GOT3 (cell line): ENCODE results near the gene YWHAH.

Experiments used
- DNase-seq: peaks from one replicate; lab custom pipeline; 2025; ENCODE audit warnings: mixed read lengths; lab: John Stamatoyannopoulos, UW

The YWHAH gene

DNA sequence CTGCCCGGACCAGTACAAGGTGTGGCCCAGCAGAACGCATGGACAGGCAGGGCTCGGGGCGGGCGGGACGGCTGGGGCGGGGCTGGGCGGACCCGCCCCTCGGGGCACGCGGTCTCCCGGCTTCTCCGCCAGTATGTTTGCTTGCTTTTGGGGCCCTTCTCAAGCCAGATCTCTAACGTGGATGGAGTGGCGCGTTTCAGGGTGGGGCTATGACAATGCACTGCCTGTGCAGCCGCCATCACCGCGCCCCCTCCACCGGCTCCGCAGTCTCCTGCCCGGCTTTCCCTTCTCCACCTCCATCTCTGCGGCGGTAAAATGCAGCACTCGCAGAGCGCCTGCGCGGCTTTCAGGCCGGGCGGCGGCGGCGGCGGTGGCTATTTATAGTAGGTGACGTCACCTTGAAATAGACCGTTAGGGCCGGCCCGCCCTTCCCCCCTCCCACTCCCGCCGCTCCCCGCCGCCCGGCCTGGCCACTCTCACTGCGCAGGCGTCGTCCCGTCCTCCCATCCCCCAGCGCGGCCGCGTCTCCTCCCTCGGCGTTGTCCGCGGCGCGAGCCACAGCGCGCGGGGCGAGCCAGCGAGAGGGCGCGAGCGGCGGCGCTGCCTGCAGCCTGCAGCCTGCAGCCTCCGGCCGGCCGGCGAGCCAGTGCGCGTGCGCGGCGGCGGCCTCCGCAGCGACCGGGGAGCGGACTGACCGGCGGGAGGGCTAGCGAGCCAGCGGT lies at the start of gene YWHAH:
Gene YWHAH, plus strand, starts transcription at position 558 of the 722 bp plus-strand sequence. CDS start 199 bp downstream, outside the sequence.
- DNase-seq: peak; percentile 90

DNA sequence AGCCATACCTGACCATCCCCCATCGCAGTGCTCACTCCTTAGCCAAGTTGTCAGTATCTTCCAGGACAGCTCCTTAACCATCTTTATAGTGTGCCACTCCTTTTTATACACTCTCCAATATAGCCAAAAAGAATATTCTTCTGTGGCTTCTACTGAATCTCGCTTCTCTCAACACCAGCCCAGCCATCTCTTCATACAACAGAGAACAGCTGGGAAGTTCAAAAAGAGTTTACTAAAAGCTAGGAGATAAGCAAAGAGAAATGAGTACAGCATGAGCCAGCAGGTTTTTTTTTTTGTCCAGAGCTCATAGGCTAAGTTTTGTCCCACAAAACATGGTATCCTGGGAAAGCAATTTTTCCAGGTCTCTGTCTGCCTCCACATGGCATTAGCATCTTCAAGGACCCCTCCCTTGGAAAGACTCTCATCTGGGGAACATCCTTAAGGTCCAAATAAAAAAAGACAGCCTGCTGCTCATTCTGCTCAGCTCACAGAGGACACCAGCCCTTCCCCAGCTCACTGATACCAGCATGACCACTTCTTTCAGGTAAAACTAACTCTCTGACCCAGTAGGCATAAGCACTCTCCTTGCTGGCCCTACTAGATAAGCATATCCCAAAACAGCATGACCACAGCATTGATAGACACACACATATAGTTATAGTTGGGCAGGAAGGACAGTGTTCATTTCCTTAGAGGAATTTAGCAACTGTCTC lies 48.8 kb upstream of the YWHAH start:
- no peak for DNase-seq

DNA sequence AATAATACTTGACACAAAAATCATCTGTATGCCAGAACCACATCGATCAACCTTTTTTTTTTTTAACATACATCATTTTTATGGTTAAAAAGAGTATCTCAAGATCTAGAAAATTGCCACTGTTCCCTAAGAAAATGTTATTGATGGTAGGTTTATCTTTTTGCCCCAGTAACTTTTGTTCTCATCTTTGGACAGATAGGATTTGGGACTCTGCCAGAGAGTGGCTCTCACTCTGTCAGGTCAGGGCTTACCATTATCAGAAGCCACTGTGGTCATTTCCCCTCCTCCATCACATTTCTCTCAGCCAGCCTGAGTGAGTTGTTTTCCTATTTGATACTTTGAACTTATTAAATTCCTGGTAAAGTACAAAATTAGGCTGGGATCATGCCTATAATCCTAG lies 47.9 kb upstream of the YWHAH start:
- DNase-seq: no peak

DNA sequence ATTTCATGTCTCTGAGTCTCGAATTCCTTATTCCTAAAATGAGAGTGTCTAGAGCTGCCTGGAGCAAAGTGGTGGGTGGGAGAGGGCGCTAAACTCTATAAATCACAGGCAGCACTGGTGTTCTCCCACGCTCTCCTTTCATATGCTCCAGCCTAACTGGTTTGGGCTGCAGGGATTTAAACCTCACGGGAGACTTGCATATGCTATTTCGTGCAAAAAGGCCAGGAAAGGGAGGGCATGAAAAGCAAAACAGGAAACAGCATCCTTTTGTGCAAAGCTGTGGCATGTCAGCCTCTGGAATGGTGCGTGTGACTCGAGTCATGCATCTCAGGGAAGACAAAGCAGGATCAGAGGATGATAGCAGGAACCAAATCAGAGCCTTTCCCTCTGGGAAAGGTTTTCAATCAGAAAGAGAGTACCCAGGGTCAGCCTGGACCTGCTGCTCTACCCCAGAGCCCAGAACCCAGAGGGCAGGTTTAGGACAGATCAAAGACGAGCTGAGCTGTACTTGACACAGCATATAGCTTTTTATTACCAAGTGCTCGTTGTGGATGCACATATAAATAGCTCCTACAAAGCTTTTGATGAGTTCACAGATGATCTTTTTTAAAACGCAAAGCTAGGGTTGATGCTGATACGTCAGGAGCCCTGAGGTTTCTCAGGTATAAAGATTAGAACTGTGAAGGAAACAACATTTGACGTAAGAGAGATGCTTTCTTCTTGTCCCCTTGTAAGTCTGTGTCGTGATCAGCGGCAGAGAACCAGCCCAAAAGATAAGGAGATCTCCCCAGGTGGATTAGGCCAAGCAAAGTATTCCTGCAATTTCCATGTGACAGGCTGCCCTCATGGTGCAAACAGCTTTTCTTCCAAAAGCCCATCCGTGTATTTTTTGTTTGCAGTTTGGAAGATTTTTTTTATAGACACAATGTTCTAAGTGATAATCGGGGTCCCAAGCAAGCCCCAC lies 46.2 kb upstream of the YWHAH start:
- DNase-seq: no peak

DNA sequence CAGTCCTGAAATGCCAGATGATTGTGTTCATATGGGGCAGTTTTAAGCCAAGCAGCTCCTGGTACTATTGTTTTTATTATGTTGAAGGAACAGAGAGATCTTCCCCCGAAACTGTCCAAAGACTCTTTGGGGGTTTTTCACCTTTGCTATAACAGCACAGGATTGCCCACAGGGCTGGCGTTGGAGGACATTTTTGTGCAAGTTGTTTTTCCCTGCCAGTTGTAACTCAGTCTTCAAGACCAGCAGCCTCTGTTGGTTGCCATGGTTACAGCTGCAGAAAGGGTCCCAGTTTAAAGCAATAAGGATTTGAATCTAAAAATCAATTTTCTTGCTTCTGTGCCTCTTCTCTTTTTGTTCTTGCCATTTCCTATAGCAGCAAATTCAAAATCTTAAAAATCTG lies 45.4 kb upstream of the YWHAH start:
- no peak for DNase-seq

DNA sequence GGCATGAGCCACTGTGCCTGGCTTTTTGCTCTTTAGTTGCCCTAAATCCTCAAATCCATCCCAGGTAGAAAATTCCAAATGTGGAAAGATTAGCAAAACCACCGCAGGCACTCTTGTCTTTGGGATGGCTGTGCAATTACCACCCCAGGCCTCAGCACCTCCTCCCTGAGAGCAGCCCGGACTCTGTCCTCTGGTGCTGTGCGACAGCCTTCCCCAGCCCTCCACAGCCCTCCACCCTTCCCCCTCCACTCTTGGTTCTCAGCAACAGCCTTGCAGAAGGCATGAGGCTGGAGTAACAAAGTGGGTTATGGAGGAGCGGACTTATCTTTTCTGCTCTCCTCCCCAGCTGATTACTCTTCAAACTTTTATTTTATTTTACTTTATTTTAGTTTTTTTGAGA lies 44.7 kb upstream of the YWHAH start:
- DNase-seq: no peak

DNA sequence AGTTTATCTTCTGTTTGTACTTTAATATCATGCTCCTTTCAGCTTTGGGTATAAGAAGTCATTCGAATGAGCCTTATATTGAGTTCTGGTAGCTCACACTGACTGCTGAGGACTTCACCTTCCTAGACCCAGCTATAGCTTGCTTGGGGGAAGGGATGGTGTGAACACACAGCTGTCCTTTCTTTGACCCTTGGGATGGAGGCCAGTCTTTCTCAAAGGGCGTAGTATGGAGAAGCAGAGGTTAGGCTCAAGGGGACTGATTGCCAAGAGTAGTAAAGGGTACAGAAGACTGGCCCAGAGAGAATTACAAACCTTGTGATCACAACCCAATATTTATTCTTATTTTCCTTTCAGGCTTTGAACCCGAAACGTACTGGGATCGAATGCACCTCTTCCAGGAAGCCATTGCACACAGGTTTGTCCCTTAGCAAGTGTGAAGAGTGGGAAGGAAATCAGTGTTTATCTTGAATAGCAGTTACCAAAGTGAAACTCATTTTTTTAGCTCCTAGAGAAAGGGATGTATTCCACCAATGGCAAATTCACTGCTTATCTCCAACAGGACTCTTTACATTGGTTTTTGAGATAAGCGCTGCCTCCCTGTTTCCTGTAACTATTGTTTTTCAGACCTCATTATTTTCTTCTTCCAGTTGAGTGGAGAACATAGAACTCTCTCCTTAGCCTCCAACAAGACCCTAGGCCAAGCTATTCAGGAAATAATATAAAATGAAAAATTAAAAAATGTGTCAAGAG lies 42.8 kb upstream of the YWHAH start:
- DNase-seq: no peak

DNA sequence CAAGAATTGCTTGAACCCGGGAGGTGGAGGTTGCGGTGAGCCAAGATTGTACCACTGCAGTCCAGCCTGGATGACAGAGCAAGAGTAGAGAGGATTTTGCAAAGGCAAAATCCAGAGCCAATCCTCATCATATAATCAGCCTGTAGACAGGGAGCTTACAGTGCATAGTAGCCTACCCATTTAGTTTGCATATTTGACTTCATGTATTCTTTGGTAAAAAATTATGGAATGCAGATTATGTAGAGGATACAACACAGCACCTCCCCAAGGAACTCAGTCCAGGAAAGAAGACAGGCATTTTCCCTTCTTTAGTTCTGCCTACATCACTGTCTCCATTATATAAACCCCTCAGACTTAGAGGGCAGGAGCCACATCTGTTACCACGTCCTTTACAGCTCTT lies 39.7 kb upstream of the YWHAH start:
- DNase-seq: no peak

DNA sequence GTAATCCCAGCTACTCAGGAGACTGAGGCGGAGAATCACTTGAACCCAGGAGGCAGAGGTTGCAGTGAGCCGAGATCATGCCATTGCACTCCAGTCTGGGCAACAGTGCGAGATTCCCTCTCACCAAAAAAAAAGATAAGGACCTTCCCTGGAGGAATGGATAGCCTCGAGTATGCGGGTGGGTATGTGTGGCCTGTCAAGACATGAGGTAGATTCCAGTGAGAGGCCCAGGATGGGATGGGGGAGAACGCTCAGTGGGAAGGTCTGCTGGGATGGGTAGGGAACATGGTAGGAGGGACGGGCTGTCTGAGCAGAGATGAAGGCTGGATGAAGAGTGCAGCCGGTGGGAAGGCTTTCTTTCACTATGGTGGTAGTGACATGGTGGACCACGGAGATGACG lies 39.0 kb upstream of the YWHAH start:
- no peak for DNase-seq

DNA sequence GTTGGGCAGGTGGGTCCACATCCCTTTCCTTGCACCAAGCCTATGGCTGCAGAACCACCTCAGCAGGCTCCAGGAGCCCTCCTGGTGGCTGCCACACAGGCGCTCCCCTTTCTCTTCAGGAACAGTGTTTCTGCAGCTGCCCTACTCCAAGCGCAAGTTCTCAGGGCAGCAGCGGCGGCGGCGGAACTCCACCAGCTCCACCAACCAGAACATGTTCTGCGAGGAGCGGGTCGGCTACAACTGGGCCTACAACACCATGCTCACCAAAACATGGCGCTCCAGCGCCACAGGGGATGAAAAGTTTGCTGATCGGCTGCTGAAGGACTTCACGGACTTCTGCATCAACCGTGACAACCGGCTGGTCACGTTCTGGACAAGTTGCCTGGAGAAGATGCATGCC lies 38.2 kb upstream of the YWHAH start:
- DNase-seq: no peak

DNA sequence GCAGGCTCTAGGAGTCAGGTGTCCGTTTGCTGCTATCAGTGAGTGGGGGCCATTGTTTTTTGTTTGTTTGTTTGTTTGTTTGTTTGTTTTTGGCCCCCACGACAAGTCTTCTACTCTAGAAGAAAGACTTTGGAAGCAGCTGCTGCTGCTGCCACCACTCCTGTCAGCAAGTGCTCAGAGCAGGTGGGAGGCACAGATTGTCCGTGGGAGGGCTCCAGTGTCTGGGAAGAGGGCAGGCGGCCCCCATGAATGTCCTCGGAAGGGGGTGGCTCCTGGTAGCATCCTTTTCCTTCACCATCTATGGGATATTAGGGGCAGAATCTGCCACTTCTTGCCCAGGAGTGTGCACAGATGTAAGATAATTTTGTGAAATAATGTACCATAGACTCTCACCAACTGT lies 37.8 kb upstream of the YWHAH start:
- DNase-seq: no peak

DNA sequence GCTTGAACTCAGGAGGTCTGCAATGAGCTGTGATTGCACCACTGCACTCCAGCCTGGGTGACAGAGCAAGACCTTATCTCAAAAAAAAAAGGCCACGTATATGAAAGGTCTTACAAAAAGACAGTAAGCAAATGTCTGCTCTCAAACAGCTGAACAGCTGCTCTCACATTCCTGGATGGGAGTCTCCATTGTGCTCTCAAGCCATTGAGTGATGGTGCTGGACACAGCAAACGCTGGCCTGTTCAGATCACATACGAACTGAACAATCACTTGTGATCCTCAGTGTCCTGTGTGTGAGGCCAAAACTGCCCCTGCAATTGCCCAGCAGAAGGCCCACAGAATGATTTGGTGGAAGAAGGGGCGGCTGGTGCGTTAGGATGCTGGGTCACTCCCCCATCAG lies 34.4 kb upstream of the YWHAH start:
- no peak for DNase-seq

DNA sequence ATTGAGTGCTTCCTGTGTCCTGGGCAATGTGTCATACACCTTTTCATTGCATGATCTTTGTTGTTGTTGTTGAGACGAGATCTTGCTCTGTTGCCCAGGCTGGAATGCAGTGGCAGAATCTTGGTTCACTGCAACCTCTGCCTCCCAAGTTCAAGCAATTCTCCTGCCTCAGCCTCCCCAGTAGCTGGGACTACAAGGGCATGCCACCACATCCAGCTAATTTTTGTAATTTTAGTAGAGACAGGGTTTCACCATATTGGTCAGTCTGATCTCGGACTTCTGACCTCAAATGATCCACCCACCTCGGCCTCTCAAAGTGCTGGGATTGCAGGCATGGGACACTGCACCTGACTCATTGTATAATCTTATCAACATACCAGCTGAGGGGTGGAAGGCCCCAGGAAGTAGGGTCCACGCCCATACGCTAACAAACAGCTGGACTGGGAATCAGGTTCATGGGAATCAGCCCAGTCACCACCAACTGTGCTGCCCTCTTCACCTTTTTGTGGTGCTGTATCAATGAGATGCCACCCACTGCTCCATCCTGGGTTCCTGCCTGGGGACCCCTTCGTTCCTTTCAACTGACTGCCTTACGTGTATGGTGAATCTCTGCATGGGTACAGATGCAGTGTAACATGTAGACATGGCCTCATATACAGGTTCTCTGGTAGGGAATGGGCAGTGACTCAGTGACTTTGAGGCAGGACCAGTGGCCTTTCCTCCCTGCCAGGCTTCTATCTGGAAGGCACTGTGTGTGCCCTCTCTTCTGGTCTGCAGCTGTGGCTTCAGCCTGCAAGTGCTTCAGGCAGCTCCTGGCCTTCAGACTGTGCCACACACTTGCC lies 32.5 kb upstream of the YWHAH start:
- no peak for DNase-seq

DNA sequence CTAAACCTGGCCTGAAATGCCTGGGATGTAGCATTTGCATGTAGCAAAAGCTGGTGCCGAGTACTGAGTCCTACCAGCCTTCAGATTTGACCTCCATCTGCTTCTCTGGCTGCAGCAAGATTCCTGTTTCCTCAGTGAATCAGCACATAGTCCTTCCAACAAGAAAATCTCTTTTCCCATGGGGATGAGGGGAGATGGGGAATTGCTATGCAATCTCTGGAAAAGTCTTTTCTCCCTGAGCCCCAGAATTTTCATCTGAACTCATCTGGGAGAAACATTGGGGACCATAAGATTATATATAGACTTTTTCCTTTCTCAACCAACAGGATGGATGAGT lies 32.0 kb upstream of the YWHAH start:
- DNase-seq: no peak

DNA sequence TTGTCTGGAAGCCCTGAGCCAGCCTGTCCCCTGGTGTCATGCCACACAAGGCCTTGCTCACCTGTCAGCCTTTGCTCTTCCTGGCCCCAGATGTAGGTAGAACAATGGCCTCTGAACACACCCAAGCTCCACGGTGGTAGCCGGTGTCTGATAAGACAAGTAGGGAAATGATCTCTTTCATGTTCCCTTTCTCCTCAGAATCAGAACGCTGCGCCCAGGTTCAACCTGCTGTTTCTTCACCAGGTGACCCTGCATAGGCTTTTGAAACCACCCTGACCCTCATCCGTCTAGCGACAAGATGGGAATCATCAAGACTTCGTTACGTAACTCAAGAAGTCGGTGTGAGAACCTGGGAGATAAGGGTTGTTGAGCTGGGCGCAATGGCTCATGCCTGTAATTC lies 28.7 kb upstream of the YWHAH start:
- no peak for DNase-seq

DNA sequence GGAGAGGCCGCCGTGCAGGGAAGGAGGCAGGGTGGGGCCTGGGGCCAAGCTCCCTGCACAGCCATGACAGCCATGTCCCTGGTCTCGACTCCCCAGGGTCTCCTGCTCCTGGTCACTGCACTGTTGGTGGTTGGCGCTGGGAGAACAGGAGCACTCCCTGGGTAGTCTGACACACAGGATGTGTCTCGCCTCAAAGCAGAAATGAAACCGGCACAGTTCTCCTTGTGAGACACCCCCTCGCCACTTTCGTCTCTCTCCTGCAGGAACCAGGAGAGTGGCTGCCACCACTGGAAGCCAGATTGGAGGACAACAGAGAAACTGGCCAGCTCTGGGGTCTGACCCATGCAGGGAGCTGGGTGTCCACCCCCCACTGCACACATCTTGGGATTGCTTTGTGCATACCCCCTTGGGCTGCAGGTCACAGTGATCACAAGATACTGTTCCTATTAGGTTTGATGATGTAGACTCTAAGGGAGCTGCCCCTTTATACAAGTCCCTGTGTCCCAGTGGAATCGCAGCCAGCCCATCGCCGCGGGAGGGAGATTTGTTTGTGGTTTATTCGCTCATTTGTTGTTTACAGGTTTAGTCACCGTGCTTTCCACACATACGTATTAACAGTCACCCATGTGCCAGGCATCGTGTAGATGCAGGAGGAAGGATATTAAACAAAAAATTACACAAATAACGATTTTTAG lies 27.0 kb upstream of the YWHAH start:
- no peak for DNase-seq

DNA sequence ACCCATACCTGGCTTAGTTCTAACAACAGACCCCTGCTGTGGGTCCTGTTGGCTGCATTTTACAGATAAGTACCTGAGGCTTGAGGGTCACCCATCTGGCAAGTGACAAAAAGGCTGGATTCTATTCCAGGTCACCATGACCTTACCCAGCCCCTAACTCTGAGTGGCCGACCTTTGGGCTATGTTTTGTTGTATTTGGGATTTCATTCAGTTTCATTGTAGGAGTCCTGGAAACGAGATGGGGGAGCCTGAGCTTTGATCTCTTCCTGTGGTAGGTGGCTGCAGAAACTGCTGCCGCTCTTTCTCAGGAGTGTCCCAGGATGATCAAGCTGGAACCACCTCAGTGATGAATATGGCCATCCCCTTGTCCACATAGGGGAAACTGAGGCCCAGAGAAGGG lies 24.6 kb upstream of the YWHAH start:
- no peak for DNase-seq

DNA sequence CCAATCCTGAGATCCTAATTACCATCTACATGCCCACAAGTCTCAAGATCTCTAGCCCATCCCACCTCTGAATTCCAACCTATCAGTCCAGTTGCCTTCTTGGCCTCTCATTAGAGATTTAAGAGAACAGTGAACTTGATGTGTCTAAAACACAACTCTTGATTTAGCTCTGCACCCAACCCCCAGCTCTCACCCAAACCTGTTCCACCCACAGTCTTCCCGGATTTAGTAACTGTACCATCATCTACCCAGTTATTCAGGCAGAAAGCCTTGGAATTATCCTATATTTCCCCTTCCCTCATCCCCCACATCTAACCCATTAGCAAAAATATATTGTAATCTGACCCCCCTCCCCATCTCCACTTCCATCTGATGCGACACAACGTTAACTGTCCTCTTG lies 24.0 kb upstream of the YWHAH start:
- DNase-seq: no peak

DNA sequence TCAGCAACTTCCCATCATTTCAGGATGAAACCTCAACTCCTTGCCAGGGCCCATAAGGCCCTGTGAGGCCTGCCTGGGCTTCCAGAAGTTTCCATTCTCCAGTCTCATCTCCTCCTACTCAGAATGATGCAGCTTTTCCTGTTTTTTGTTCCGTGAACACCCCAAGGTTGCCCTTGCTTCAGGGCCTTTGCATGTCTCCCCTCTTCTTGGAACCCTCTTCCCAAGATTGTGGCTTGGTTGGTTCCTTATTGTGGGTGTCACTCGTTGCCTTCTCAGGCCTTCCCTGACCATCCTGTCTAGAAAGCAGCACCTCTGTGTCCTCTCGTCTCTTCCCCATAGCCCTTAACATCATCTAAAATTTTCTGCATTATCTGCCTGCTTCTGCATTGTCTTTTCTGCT lies 23.2 kb upstream of the YWHAH start:
- DNase-seq: no peak

DNA sequence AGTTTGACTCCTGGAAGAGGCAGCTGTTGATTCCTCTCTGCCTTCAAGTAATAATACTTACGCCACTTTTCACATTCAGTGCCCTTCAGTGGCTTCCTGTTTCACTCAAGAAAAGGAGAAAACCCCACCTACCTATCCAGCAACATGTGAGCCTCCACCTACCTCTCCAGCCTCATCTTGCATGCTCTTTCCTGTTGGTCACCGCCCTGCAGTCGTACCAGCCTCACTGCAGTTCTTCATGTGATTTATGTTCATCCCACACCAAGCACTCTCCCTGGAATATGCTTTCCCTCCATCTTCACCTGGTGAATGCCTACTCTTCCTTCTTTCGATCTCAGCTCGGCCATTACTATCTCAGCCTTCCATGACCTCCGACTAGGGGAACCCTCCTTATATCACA lies 21.8 kb upstream of the YWHAH start:
- no peak for DNase-seq

DNA sequence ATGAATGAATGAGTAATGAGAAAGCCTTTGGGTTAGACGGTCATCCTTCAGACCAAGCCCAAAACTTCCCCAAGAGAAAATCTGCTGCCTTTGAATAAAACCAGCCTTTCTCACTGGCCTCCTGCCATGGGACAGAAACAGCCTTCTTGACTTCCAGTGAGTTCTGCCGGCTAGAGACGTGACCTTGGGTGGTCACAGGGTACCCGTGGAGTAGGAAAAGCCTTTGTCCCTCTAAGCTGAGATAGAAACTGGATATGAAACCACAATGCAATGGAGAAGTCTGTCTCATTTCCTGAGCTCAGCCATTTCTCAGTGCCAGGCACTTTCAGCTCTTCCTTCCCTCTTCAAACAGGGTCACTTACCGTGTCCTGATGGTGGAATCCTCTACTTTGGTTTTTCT lies 21.2 kb upstream of the YWHAH start:
- no peak for DNase-seq
